SKM-1 (cell line): ENCODE data around the gene SAP30BP.
"Not testable (repeated sequence)": the region's sequence is repeated elsewhere in the genome, so short reads cannot be mapped to it uniquely, and the experiment has no call there.

Source experiments
- DNase-seq: peaks from one replicate; lab custom pipeline; 2025; ENCODE audit not compliant: unreplicated experiment; lab: John Stamatoyannopoulos, UW

Gene SAP30BP

GRCh38 chr17:75633486-75634375 is 33.4 kb upstream of the SAP30BP start:
- peak; percentile 43 for DNase-seq

- DNase-seq = no peak
Measured at GRCh38 chr17:75634376-75634740, 32.8 kb upstream of the SAP30BP start.

GRCh38 chr17:75634754-75635609 is 32.2 kb upstream of the SAP30BP start:
- DNase-seq = no peak

- DNase-seq = no peak
Measured at GRCh38 chr17:75635610-75636202, 31.4 kb upstream of the SAP30BP start.

GRCh38 chr17:75636381-75637142 is 30.6 kb upstream of the SAP30BP start:
- DNase-seq = no peak

GRCh38 chr17:75637143-75637538 is 30.0 kb upstream of the SAP30BP start:
- DNase-seq = no peak

GRCh38 chr17:75637551-75637950 is 29.6 kb upstream of the SAP30BP start:
- DNase-seq = no peak

- DNase-seq = not testable (repeated sequence)
Measured at GRCh38 chr17:75638039-75638438, 29.1 kb upstream of the SAP30BP start.

GRCh38 chr17:75638893-75639292 is 28.2 kb upstream of the SAP30BP start:
- no peak for DNase-seq

GRCh38 chr17:75639327-75639726 is 27.8 kb upstream of the SAP30BP start:
- DNase-seq = no peak

- DNase-seq = no peak
Measured at GRCh38 chr17:75639771-75640555, 27.2 kb upstream of the SAP30BP start.

GRCh38 chr17:75640556-75641119 is 26.5 kb upstream of the SAP30BP start:
- no peak for DNase-seq

- DNase-seq = no peak
Measured at GRCh38 chr17:75641343-75641742, 25.8 kb upstream of the SAP30BP start.

- DNase-seq = no peak
Measured at GRCh38 chr17:75642182-75642783, 24.9 kb upstream of the SAP30BP start.

- DNase-seq = no peak
Measured at GRCh38 chr17:75642784-75643642, 24.1 kb upstream of the SAP30BP start.

GRCh38 chr17:75643643-75644017 is 23.5 kb upstream of the SAP30BP start:
- DNase-seq = no peak

GRCh38 chr17:75645501-75645888 is 21.6 kb upstream of the SAP30BP start:
- DNase-seq = no peak

- no peak for DNase-seq
Measured at GRCh38 chr17:75645889-75646637, 21.1 kb upstream of the SAP30BP start.
